Testis (tissue), 3 donors: Measurements from ENCODE around the gene KCNMB1. TPM values are rescaled to one million over a fixed set of nuclear protein-coding genes. Genes with fewer than 3 reads are reported as not detected.
A peak's percentile ranks its signal among the peaks of the same experiment; 100 is the strongest.

ENCODE experiments used
- DNase-seq: peaks from one replicate; pipeline ENCODE4 v3.0.0-alpha.2; 2019
- H3K27ac ChIP-seq, 2 donors: fragments of 200-600 bp; sonication (generic); one replicate each; pipeline ENCODE4 v1.5.1; 2019
- H3K27me3 ChIP-seq: fragments of 200-600 bp; sonication (generic); one replicate; pipeline ENCODE4 v1.5.1; 2019
- H3K36me3 ChIP-seq: fragments of 200-600 bp; sonication (generic); one replicate; pipeline ENCODE4 v1.5.1; 2017; ENCODE audit warnings: low read depth; ENCODE audit errors: missing control alignments
- H3K4me1 ChIP-seq: fragments of 200-600 bp; sonication (generic); one replicate; pipeline ENCODE4 v1.5.1; 2019
- H3K4me3 ChIP-seq, 2 donors: fragments of 200-600 bp; sonication (generic); one replicate each; pipeline ENCODE4 v1.5.1; 2017 to 2019
- H3K9me3 ChIP-seq: fragments of 200-600 bp; sonication (generic); one replicate; pipeline ENCODE4 v1.5.1; 2017
- CTCF ChIP-seq, 3 experiments: fragments of 450-650 bp in 2 of 3; fragments of 200-600 bp in 1 of 3; sonication (generic) in 1 of 3; IDR thresholded peaks; one replicate each; pipeline ENCODE4 v1.5.1; 2016 to 2019; ENCODE audit warnings: antibody characterized with exemption in 3 of 3, mild to moderate bottlenecking in 2 of 3, moderate library complexity in 1 of 3
- POLR2A ChIP-seq: fragments of 450-650 bp; IDR thresholded peaks from one replicate; pipeline ENCODE4 v1.6.1; 2017; ENCODE audit warnings: antibody characterized with exemption, mild to moderate bottlenecking, moderate library complexity
- WGBS, 2 donors: methylation state at CpG; one replicate each; pipeline ENCODE4 v1.1.5; 2018; 5-methylcytosine and 5-hydroxymethylcytosine counted together
- intact Hi-C: fragments of 100-400 bp; cut with DNase I; formaldehyde crosslinking; loops from one replicate; pipeline ENCODE4 v1.15.1; 2023; ENCODE audit warnings: low total_unique reads
- polyA plus RNA-seq: library from polyadenylated mRNA; stranded (reverse); fragments of 350-450 nt; fragmentation: Illumina TruSeq; extraction: RNeasy Lipid Tissue Mini Kit (QIAGEN cat#74804); gene quantifications from one replicate; pipeline ENCODE4 v1.2.3, GENCODE V29; 2014; ENCODE audit warnings: low read depth, low replicate concordance; ENCODE audit not compliant: insufficient read depth
- total RNA-seq, 2 donors: library from RNA; depleted of rRNA; stranded (reverse); fragments of >200 nt; gene quantifications; one replicate each; pipeline ENCODE4 v1.2.3, GENCODE V29; 2016

The KCNMB1 gene
- total and polyA plus RNA-seq, 3 donors from 2014 or later: 2.5 to 4.6 (median 3.1) TPM

GRCh38 chr5:170342153-170342725 is 46.9 kb downstream of the KCNMB1 start:
- WGBS, 2 donors: 94% methylated on average over 8 of the region's 8 CpGs
- no peaks in the 10 kb centered on the region for H3K36me3 ChIP-seq
- intact Hi-C loops: loop anchor here (10.0 kb wide), 1 partner anchor 117 kb away; no protein-coding TSS in a partner anchor
- H3K9me3 ChIP-seq: no peaks in the 10 kb centered on the region
- TF ChIP-seq POLR2A (no peak), CTCF (IDR thresholded peaks at IDR 0.05) (no peak)
- H3K27me3 ChIP-seq: no peaks in the 10 kb centered on the region
- no peaks in the 10 kb centered on the region for H3K4me1 ChIP-seq
- no peak overlapping the region for H3K27ac ChIP-seq
- H3K4me3 ChIP-seq: no peak overlapping the region
- no peak for DNase-seq

- Histone ChIP-seq H3K9me3 (no peaks in the 10 kb centered on the region), H3K4me3 (no peak overlapping the region), H3K36me3 (no peaks in the 10 kb centered on the region), H3K27me3 (no peaks in the 10 kb centered on the region), H3K4me1 (peaks cover 3% of the 10 kb centered on the region), H3K27ac (no peak overlapping the region)
- WGBS, 2 donors: 95 to 98% methylated on average over 9 of the region's 9 CpGs
- TF ChIP-seq POLR2A: no peak
- no peak for TF ChIP-seq CTCF (IDR thresholded peaks at IDR 0.05)
- DNase-seq: no peak
- intact Hi-C loops: loop anchor here (10.0 kb wide), 1 partner anchor 117 kb away; no protein-coding TSS in a partner anchor
These were observed 47.6 kb downstream of the KCNMB1 start for GRCh38 chr5:170341545-170341944.

- H3K9me3 ChIP-seq: no peaks in the 10 kb centered on the region
- 93 to 94% methylated on average over 1 of the region's 1 CpG for WGBS, 2 donors
- H3K27ac ChIP-seq: no peak overlapping the region
- no peaks in the 10 kb centered on the region for H3K36me3 ChIP-seq
- H3K27me3 ChIP-seq: no peaks in the 10 kb centered on the region
- DNase-seq: no peak
- H3K4me1 ChIP-seq: peaks cover 3% of the 10 kb centered on the region
- TF ChIP-seq CTCF (IDR thresholded peaks at IDR 0.05) (no peak), POLR2A (no peak)
- intact Hi-C loops: loop anchor here (10.0 kb wide), 1 partner anchor 115 kb away; no protein-coding TSS in a partner anchor
- no peak overlapping the region for H3K4me3 ChIP-seq
These were observed 49.4 kb downstream of the KCNMB1 start for GRCh38 chr5:170339780-170340167.

GRCh38 chr5:170338933-170339779 is 50.0 kb downstream of the KCNMB1 start:
- WGBS, 2 donors: 83 to 88% methylated on average over 4 of the region's 4 CpGs
- intact Hi-C loops: no loop called here
- Histone ChIP-seq H3K4me1 (peaks cover 3% of the 10 kb centered on the region), H3K9me3 (no peaks in the 10 kb centered on the region), H3K27me3 (no peaks in the 10 kb centered on the region), H3K4me3 (no peak overlapping the region), H3K36me3 (no peaks in the 10 kb centered on the region), H3K27ac (no peak overlapping the region)
- TF ChIP-seq POLR2A: no peak
- peak in 1 of 3 experiments; percentile 19 for TF ChIP-seq CTCF (IDR thresholded peaks at IDR 0.05)
- DNase-seq: no peak
